Activated naive CD4-positive, alpha-beta T cell treated with anti-CD3 and anti-CD28 coated beads, Interleukin-2, amount 50 U/mL, for 72 hours (primary cell): ENCODE measurements around the gene DNAJA4. TPM values are rescaled to one million over a fixed set of nuclear protein-coding genes. Genes with fewer than 3 reads are reported as not detected.

Experiments used
- ATAC-seq, 2 donors: fragments of 150-1000 bp; cut with Tn5 transposase; 2 replicates each; pipeline ENCODE4 v1.10.0; 2021; ENCODE audit warnings: mild to moderate bottlenecking in 2 of 2, moderate library complexity in 2 of 2
- DNase-seq, 2 donors: peaks; one replicate each; pipeline ENCODE4 v3.0.0; 2021 to 2022; ENCODE audit warnings: low spot score in 2 of 2
- H3K27ac Mint-ChIP-seq, 2 donors: one replicate each; pipeline ENCODE4 v1.8.0; 2022; ENCODE audit warnings: mild to moderate bottlenecking in 2 of 2, mixed read lengths in 2 of 2
- H3K36me3 Mint-ChIP-seq, 2 donors: one replicate each; pipeline ENCODE4 v1.8.0; 2022; ENCODE audit warnings: mixed read lengths in 2 of 2
- H3K9me3 Mint-ChIP-seq, 2 donors: one replicate each; pipeline ENCODE4 v1.8.0; 2022; ENCODE audit warnings: mixed read lengths in 2 of 2
- total RNA-seq, 2 donors: library from RNA; stranded (reverse); gene quantifications; one replicate each; pipeline ENCODE4 v1.2.3, GENCODE V29; 2022

DNAJA4 gene
- 10 to 100 TPM; 39.0 to 57.1 TPM for total RNA-seq

DNA sequence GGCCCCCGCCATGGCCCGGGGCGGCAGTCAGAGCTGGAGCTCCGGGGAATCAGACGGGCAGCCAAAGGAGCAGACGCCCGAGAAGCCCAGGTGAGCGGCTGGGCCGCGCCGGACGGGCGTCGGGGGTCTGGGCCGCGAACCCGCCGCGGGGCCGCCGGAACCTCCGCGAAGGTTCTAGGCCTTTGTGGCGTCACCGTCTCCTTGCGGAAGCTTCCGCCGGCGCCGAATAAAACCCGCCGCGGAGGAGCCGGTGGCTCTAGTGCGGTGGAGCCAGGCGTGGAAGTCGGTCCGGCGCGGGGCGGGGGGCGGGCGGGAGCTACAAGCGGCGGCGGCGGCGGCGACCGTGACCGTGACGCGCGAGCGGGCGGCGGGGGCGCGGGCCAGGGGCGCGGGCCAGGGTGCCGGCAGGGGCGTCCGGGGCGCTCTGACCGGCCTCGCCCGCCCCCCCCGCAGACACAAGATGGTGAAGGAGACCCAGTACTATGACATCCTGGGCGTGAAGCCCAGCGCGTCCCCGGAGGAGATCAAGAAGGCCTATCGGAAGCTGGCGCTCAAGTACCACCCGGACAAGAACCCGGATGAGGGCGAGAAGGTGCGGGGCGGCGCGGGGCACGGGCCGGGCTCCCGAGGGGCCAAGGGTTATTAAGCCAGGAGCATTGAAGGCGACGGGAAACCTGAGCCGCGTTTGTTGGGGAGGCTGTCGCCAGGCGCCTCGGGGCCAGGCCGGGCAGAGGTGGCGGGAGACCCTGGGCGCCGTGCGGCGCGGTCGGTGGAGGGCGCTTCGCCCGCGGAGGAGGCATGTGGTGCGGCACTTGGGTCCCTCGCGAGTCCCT is at the start of gene DNAJA4:
TSS of gene DNAJA4 (plus strand) at position 259 of the 833 bp plus-strand sequence. CDS start at position 461, 202 bp downstream.
- peak; percentile 72 to 77 for ATAC-seq

DNA sequence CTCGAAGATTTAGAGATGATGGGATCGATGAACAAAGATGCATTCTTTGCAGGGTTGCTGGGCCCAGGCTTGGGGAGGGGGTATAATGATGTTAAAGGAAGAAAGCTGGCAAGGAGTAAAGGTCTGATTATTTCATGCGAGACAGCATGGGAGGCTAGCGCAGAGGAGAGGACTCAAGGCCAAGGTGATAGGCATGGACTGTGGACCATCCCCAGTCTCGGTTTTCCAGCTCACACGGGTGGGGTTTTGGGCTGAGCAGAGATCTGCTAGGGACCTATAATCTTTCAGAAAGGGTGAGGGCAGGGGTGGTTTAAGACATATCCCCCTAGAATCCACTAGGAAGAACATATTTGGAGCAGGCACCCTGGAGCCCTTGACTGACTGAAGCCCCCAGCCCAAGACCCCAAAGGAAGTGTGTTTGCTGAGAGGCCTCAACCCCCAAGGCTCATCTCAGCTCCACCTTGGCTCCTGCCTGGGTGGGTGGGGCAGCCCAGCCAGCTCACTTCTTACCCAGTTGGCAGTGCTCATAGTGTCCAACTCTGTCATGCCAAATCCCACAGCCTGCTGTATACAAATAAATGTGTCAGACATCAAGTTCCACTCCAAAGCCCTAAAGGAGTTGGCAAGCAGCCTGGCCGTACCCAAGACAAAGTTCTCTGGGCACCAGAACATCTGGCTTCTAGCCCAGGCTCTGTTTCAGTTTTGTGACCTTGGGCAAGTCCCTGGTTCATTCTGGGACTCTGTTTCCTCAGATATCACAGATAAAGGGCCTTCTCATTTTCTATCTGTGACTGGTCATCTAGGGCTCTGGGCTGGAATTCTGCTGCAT is 47.9 kb upstream of the DNAJA4 start:
- Mint-ChIP-seq H3K36me3 (no peaks in the 10 kb centered on the region), H3K27ac (no peak overlapping the region), H3K9me3 (no peaks in the 10 kb centered on the region)
- DNase-seq (no peak), ATAC-seq (no peak)

More for the DNA sequence above, at the start of gene DNAJA4:
- peak within 1 kb of the TSS; percentile 89 to 93 for H3K27ac Mint-ChIP-seq
- H3K36me3 Mint-ChIP-seq, result peaks cover 0 to 10% of the 10 kb centered on the region in 2 donors
- DNase-seq, result peak; percentile 63 to 68
- H3K9me3 Mint-ChIP-seq, result no peaks in the 10 kb centered on the region

DNA sequence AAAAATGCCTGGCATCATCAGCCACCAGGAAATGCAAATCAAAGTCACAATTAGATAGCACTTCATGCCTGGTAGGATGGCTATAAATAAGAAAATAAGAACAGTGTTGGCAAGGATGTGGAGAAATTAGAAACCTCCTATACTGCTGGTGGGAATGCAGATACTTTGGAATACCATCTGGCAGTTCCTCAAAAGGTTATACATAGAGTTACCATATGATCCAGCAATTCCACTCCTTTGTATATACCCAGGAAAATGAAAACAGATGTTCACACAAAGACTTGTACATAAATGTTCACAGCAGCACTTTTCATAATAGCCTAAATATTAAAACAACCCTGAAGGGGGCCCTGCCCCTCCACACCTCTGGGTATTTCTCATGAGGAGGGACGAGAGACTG is 43.6 kb upstream of the DNAJA4 start:
- no peaks in the 10 kb centered on the region for H3K9me3 Mint-ChIP-seq
- no peak overlapping the region for H3K27ac Mint-ChIP-seq
- no peaks in the 10 kb centered on the region for H3K36me3 Mint-ChIP-seq
- ATAC-seq, result no peak
- no peak for DNase-seq

DNA sequence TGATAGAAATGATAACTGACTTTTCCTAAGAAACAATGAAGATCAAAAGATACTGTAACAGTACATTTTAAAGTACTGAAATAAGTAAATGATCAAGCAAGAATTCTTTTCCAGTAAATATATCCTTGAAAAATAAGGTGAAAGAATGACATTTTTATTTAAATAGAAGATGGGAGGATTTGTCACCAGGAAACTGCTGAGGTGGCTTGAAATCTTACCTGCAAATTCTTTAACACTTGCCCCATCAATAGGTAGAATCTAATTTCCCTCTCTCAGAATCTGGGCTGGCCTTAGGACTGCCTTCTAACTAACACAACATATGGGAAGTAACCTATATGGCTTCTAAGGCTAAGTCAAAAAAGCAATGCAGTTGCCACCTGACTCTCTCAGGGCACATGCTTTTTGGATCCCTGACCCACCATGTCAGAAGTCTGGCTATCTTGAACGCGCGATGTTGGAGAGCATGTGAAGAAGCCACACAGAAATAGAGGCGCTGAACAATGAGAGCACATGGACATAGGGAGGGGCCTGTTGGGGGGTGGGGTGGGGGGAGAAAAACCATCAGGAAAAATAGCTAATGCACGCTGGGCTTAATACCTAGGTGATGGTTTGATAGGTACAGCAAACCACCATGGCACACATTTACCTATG is 41.5 kb upstream of the DNAJA4 start:
- Mint-ChIP-seq H3K9me3 (no peaks in the 10 kb centered on the region), H3K27ac (no peak overlapping the region), H3K36me3 (no peaks in the 10 kb centered on the region)
- no peak for ATAC-seq
- no peak for DNase-seq

DNA sequence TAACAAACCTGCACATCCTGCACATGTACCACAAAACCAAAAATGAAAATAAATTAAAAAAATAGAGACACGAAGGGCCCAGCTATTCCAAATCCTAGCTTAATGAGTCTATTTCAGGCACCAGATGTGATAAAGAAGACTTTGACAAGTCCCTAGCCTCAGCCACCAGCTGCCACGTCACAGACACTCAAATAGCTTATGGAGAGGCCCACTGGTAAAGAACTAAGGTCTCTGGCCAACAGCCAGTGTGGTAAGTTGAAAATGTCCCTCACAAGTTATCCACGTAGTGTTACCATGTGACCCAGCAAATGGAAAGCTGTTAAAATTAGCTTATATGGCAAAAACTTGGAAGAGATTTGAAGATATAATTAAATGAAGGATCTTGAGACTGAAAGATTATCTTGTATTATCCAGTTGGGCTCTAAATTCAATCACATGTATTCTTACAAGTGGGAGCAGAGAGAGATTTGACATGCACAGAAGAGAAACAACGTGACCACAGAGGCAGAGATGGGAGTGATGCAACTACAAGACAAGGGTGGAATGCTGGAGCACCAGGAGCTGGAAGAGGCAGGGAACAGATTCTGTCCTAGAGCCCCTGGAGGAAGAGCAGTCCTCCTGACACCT is 40.9 kb upstream of the DNAJA4 start:
- DNase-seq (no peak), ATAC-seq (no peak)
- no peaks in the 10 kb centered on the region for H3K9me3 Mint-ChIP-seq
- H3K36me3 Mint-ChIP-seq, result no peaks in the 10 kb centered on the region
- H3K27ac Mint-ChIP-seq, result no peak overlapping the region

DNA sequence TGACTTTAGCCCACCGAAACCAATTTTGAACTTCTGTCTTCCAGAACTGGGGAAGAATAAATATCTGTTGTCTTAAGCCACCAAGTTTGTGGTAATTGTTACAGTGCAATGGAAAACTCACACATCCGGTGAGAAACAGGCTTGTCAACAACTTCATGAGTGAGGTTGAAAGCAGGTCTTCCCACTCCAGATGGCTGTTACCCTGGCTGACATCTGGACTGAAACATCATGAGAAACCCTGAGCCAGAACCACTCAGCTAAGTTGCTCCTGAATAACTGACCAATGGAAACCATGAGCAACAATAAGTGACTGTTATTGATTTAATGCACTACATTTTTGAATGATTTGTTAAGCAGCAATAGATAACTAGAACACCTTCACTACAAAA is 40.3 kb upstream of the DNAJA4 start:
- no peaks in the 10 kb centered on the region for H3K9me3 Mint-ChIP-seq
- no peak for DNase-seq
- ATAC-seq, result no peak

DNA sequence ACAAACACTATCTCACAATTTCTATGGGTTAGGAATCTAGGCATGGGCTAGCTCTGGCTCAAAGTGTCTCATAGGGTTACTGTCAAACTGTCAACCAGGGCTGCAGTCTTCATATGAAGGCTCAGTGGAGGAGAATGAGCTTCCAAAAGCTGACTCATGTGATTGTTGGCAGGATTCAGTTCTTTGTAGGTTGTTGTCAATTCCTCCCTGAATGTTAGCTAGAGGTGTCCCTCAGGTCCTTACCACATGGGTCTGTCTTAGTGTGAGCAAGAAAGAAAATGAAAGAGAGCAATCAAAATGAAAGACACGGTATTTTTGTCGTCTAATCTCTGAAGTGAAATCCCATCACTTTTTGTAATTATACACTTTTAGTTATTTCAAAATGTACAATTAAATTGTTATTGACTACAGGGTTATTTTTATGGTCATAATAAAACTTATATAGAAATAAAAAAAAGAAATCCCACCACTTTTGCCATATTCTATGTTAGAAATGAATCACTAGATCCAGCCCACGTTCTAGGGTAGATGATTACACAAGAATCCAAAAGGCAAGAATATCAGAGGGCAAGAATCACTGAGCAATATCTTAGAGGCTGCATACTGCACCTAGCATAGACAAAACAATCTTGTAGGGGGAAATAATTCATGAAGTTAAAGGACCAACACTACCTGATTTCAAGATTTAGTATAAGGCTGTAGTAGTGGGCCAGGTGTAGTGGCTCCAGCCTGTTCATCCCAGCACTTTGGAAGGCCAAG is 38.4 kb upstream of the DNAJA4 start:
- Mint-ChIP-seq H3K36me3 (no peaks in the 10 kb centered on the region), H3K9me3 (no peaks in the 10 kb centered on the region), H3K27ac (no peak overlapping the region)
- ATAC-seq (peak; percentile 64 to 98), DNase-seq (no peak)

More for the DNA sequence above, 40.3 kb upstream of the DNAJA4 start:
- Mint-ChIP-seq H3K27ac (no peak overlapping the region), H3K36me3 (no peaks in the 10 kb centered on the region)

DNA sequence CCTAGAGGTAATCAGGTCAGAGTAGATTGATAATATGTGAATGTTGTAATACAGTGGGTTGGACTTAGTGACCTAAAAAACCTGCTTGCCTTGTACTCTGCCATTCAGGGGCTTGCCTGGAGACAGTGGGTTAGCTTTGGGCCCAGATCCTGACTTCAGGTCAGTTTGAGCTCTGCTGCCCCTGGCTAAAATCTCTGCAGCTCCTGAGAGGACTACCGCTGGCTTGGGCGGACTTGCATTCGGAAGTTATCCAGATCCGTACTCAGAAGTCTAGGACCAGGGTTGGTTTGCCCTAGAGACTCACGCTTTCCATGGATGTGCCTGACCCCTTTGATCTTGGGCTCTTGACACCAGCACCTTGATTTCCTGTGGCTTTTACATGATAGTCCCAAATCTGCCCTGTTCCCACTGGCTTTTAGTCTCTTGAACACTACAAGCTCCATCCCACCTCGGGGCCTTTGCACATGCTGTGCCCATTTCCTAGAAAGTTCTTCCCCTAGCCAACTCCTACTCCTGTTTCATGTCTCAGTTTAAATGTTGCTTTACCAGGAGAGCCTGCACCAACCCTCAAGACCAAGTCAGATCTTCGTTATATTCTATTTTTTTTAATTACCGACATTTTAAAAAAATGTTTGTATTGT is 35.9 kb upstream of the DNAJA4 start:
- no peak overlapping the region for H3K27ac Mint-ChIP-seq
- no peak for ATAC-seq

DNA sequence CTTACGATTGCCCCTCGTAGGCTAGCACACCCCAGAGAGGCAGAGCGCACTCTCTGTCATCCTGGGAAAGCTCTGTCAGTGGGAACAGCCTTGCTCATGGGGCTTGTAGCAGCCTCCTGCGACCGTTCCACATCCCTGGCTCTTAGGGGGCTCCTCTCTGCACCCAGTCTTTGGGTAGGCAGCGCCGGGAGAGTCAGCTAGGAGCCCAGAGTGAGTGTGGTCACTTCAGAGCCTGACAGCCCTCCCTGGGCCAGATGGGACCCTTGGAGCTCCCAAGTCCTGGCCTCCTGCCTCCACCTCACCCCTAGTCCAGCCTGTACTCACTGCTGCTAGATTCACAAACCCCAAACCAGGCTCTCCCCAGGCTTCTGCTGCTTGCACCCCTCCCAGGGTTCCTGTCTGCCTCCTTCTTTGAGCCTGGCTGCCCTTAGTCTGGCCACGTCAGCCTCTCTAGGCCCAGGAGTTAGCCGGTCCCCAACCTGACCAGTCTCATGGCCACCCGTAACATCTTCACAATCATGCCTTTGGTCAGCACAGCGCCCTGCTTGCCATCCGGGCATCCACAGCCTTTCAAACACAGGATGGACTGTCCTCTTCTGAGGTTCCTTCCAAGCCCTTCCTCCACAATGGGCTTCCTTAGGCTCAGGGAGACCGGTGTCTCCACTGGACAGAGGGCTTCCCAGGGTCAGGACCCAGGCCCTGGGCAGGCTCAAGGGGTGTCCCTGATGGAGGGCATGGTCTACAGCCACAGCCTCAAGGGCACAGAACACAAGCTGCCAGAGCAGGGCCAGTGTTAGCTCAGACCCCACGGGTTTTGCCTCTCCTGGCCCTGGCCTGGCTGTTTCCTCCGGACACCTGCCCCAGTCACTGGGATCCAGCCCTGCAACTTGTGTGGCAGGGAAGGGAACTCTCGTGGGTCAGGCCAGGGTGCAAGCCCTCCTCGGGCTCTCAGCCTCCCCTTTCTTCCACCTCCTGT is 34.6 kb upstream of the DNAJA4 start:
- Mint-ChIP-seq H3K27ac (no peak overlapping the region), H3K36me3 (no peaks in the 10 kb centered on the region), H3K9me3 (no peaks in the 10 kb centered on the region)
- DNase-seq (no peak), ATAC-seq (no peak)

More for the DNA sequence above, 35.9 kb upstream of the DNAJA4 start:
- Mint-ChIP-seq H3K36me3 (no peaks in the 10 kb centered on the region), H3K9me3 (no peaks in the 10 kb centered on the region)
- no peak for DNase-seq

DNA sequence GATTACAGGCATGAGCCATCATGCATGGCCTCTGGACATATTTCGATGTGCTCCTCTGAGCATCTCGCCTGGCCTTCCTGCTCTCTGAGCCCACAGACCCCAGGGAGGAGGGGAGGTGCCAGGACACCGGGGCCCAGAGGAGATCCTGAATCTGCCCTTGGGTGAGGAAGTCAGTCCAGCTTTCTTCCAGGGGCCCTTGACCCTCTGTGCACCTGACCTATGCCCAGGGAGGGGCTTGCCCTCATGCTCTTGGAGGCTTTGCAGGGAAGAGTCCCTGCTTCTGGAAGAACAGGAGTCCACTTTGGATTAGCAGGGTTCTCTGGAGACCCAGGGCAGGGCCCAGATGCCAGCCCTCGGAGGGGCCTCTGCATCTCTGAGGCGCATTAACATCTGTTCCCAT is 31.4 kb upstream of the DNAJA4 start:
- ATAC-seq, result no peak
- H3K27ac Mint-ChIP-seq, result no peak overlapping the region
- no peaks in the 10 kb centered on the region for H3K36me3 Mint-ChIP-seq
- DNase-seq, result no peak
- H3K9me3 Mint-ChIP-seq, result no peaks in the 10 kb centered on the region

DNA sequence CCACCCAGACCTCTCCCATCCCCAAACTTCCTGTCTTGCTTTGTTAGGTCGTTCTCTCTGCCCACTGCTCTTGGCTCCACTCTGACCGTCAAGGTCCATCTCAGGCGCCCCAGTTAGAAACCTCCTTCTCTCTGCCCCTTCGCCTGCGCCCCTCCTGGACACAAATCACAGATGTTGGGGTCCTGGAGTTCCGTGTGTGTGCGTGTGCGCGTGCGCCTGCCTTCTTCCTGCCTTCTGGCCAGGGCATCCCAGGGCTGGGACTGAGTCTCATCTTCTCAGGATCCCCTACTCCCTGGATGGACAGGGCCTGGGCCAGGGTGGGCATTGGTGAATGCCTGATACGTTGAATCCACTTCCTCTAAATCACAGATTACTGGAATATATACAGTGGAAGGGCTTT is 30.9 kb upstream of the DNAJA4 start:
- Mint-ChIP-seq H3K36me3 (no peaks in the 10 kb centered on the region), H3K9me3 (no peaks in the 10 kb centered on the region), H3K27ac (no peak overlapping the region)
- ATAC-seq (no peak), DNase-seq (no peak)

DNA sequence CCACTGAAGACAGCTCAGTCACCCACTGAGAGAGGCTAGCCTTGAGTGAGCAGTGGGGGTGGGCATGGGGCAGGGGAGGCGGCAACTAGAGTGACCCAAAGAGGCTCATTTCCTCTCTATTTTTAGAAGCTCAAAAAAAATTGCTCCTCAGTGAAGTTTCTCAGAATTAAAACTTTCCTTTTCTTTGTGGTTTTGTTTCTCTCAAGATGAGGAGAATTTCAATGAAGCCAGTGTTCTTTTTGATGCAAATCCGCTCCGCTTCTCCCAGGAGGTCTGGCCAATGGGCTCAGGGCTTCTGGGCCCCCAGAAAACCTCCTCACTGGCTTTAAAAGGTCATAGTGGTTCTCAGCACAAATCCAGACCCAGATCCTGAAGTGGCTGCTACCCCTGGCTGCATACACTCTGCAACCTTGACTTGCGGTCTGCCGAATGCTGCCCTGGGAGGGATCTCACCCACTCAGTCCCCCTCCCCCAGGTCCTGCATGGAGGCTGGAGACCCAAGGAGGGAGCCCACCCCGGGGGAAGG is 29.8 kb upstream of the DNAJA4 start, which contains the start of gene ACSBG1:
TSS of gene ACSBG1 (minus strand) at position 51 of the 526 bp plus-strand sequence. CDS start 64 bp downstream, outside the sequence.
- Mint-ChIP-seq H3K36me3 (no peaks in the 10 kb centered on the region), H3K27ac (peak within 1 kb of the TSS in 1 of 2 donors; percentile 61), H3K9me3 (no peaks in the 10 kb centered on the region)
- ATAC-seq (no peak), DNase-seq (no peak)

DNA sequence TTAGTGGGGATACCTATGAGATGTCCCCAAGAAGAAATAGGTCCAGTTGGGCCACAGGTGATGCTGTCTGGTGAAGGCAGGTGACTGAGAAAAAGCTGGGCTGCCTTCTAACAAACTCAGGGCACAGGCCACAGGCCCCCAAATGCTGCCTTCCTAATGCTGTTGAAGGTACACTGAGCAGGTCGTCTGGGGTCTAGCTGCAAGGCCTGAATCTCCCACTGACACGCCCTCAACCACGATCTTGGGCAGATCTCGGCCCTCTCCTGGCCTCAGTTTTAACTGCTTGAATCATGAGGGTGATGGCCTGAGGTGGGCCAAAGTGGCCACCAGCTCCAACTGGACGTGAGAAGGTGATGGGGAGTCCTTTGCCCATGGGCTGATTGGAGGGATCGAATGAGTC is 27.9 kb upstream of the DNAJA4 start:
- H3K9me3 Mint-ChIP-seq, result no peaks in the 10 kb centered on the region
- no peak overlapping the region for H3K27ac Mint-ChIP-seq
- DNase-seq (no peak), ATAC-seq (no peak)
- H3K36me3 Mint-ChIP-seq, result no peaks in the 10 kb centered on the region

DNA sequence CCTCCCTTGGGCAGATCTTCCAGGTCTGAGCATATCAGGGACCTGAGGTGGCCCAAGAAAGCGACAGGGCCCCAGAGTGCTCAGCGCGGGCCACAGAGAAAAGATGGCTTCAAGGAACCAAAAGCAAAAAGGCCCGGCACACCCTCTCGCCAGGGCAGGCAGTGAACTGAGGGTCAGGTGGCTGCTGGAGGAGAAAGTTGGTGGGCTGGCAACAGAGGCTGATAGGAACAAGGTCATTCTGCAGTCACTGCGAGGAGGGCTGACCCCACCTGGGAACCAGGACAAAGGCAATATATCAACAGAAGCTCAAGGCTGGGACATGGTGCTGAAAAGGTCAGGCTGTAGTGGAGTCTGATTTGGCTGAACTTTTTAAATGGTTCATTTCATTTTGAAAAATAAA is 27.2 kb upstream of the DNAJA4 start:
- H3K9me3 Mint-ChIP-seq, result no peaks in the 10 kb centered on the region
- H3K27ac Mint-ChIP-seq, result no peak overlapping the region
- ATAC-seq (no peak), DNase-seq (no peak)
- H3K36me3 Mint-ChIP-seq, result no peaks in the 10 kb centered on the region
